CD4-positive, alpha-beta T cell treated with Interferon alpha-2 for 1 hour (primary cell): ENCODE results near the gene GRM2.

Experiments used
- DNase-seq, 2 donors: peaks; one replicate each; pipeline ENCODE4 v3.0.0-alpha.2; 2020 to 2022

Gene GRM2

DNA sequence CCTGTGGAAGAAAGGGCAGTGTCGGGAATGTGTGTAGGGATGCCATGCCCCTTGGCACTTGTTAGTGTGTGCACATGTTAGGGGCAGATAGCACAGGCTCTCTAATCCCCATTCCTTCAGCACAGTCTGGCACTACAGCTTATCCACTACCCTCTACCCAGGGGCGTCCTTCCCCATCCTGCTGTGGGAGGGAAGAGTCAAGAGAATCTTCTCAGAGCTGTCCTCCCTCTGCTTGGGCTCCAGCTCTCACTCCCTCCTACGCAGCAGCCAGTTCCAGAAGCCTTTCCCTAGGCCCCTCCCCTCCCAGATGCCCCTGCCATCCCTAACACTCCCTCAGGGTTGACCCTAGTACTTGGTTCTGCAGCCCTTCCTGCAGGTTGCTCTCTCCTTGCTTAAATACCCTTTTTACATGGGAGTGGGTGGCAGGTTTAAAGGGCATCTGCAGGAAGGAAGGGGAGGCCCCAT is 815 bp upstream of the GRM2 start:
- DNase-seq = no peak

- DNase-seq = no peak
Observed at GRCh38 chr3:51708216-51708845, 1.5 kb downstream of the GRM2 start.

GRCh38 chr3:51709004-51709420 is 2.1 kb downstream of the GRM2 start:
- no peak for DNase-seq

DNA sequence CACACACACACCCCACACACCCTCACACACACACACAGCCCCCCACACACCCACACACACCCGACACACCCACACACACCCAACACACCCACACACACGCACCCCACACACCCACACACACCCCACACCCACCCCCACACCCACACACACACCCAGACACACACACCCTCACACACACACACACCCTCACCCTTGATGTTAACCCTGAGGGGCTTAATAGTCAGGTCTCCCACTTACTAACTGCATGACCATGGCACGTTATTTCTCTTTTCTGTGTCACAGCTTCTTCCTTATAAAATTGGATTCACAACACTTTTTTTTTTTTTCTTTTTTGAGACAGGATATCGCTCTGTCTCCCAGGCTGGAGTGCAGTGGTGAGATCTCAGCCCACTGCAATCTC is 2.8 kb downstream of the GRM2 start:
- no peak for DNase-seq

DNA sequence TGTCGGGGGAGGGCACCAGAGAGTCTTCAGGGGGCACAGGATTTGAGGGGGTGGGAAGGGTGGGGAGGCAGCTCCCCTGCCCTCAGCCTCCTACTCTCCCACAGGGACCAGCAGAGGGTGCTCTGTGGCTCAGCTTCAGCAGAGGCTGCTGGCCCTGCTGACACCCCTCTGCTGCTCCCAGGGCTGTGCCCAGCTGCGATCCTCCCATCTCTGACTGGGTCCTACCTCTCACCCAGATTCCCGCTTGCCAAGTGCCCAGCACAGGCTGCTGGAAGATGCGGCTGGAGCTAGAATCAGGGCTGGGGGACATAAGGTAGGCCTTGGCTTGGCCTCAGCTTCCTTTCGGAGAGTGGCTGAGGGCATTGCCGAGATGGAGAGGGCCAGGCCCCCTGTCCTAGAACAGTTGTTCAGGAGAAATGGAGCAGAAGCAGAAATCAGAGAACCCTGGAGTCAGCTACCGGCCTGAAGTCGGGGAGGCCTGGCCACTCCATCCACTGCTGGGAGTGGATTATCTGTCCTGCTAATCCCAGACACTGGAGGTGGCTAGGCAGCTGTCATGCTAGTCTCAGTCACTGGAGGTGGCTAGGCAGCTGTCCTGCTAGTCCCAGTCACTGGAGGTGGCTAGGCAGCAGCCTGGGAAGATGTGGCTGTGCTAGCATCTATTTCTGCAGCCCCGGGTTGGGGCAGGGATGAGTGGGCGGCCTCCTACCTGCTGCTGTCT is 3.9 kb downstream of the GRM2 start:
- DNase-seq = no peak

DNA sequence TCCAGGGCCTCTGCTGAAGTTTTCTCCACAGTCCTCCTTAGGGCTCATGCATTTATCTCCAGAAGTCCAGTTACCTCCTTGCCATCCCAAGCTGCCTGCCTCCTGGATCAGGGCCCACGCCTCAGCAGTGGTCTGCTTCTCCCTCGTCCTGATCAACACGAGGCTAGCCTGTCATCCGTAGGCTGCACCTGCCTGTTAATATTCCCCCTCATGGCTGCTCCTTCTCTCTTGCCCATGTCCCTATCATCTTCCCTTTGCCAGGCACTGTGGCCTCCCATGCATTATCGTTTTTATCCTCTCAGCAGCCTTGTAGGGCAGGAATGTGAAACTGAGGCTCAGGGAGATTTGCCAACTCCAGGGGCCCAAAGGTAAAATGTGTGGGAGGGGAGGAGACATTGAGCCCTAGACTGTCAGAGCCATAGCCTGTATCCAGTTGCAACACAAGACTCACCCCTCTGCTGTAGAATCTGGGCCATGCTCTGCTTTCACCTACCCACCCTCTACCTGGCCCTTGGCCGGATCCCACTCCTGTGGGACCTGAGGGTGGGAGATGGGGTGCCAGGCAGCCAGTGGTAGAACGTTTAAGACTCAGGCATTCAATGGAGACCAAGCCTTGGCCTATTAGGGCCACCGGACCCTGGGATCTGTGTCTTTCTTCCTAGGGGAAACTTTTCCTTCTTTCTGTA is 4.6 kb downstream of the GRM2 start:
- DNase-seq = no peak

DNA sequence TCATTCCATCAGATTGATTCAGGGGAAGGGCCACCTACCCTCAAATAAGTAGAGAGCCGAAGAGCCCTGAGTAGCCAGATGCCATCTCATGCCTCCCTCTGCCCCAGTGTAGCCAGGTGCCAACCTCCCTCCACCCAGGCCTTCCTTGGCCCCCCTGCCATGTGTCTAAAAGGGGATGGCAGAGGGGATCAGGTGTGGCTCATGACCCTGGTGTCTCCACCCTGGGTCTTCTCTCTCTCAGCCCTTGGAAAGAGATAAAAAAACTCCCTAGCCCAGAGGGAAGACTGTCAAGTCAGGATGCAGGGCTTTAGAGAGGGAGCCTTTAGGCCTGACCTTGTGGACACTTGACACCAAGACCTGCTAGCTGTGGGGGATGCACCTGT is 5.2 kb downstream of the GRM2 start:
- no peak for DNase-seq

DNA sequence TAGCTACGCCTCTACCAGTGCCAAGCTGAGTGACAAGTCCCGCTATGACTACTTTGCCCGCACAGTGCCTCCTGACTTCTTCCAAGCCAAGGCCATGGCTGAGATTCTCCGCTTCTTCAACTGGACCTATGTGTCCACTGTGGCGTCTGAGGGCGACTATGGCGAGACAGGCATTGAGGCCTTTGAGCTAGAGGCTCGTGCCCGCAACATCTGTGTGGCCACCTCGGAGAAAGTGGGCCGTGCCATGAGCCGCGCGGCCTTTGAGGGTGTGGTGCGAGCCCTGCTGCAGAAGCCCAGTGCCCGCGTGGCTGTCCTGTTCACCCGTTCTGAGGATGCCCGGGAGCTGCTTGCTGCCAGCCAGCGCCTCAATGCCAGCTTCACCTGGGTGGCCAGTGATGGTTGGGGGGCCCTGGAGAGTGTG is 5.7 kb downstream of the GRM2 start:
- DNase-seq = no peak

- DNase-seq = no peak
Observed at GRCh38 chr3:51712963-51713362, 6.1 kb downstream of the GRM2 start.

DNA sequence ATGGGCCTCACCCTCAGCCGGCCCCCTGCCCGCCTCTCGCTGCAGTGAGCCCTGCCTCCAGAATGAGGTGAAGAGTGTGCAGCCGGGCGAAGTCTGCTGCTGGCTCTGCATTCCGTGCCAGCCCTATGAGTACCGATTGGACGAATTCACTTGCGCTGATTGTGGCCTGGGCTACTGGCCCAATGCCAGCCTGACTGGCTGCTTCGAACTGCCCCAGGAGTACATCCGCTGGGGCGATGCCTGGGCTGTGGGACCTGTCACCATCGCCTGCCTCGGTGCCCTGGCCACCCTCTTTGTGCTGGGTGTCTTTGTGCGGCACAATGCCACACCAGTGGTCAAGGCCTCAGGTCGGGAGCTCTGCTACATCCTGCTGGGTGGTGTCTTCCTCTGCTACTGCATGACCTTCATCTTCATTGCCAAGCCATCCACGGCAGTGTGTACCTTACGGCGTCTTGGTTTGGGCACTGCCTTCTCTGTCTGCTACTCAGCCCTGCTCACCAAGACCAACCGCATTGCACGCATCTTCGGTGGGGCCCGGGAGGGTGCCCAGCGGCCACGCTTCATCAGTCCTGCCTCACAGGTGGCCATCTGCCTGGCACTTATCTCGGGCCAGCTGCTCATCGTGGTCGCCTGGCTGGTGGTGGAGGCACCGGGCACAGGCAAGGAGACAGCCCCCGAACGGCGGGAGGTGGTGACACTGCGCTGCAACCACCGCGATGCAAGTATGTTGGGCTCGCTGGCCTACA is 8.5 kb downstream of the GRM2 start:
- DNase-seq = no peak

- no peak for DNase-seq
Observed at GRCh38 chr3:51715977-51716294, 9.1 kb downstream of the GRM2 start.

- DNase-seq = no peak
Observed at GRCh38 chr3:51716805-51717204, 9.9 kb downstream of the GRM2 start.

DNA sequence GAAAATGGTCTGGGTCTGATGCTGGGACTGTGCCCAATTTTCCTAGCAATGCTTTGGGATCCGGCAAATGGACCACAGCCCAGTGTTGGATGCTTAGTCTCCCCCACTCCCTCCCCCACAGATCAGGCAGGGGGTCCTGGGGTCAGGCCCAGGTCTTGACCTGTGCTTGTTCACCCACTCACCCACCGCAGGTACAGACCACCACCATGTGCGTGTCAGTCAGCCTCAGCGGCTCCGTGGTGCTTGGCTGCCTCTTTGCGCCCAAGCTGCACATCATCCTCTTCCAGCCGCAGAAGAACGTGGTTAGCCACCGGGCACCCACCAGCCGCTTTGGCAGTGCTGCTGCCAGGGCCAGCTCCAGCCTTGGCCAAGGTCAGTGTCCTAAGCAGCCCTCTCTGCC is 10.6 kb downstream of the GRM2 start:
- DNase-seq = no peak

DNA sequence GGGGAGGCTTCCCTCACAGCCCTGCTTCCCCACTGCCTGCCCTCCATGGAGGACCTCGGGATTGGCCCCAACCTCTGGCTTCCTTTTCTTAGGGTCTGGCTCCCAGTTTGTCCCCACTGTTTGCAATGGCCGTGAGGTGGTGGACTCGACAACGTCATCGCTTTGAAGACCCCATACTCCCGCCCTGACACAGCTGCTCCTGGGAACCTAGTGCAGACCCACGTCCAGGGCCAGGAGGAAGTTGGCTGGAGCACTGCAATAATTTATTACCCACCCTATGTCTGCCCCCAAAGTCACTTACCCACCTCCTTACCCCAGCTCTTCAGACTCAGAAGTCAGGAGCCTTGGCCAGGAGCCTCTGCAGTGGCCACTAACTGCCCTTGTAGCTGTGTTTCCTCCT is 11.1 kb downstream of the GRM2 start:
- DNase-seq = no peak

DNA sequence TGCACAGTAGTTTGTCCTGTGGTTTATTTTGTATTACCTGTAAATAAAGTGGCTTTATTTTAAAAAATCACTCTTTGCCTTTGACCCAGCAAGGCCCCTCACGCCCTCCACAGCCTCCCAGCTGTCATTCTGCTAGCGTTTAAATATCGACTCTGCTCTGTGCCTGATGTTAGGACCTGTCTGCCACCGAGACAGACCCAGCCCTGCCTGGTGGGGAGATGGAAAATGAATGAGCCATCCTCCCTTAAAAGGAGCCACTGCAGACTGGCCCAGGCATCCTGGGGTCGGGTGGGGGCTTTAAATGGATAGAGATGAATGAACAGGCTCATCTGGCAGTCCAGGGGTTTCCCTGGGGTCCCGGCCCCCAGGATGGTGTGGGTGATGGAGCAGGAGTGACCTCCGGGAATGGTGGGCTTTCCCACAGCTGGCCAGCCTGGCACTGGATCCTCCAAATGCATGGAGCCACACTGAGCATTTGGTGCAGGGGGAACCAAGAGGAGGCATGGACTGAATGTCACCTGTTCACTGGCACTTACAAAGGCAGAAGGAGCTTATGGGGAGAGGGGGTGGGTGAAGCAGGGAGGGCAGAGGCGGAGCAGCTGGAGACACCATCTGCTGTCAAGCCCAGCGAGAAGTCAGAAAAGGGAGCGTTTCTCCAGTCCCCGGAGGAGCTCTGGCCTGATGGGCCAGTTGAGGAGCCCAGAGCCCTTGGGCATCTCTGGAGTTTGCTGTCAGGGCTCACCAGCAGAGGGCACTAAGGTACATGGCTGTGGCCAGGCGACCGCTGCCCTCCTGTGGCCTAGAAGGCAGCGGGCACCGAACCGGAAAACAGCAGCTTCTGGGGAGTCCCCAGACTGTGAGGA is 11.9 kb downstream of the GRM2 start:
- DNase-seq = peak; percentile 51 to 58

GRCh38 chr3:51719410-51720025 is 12.7 kb downstream of the GRM2 start:
- no peak for DNase-seq

DNA sequence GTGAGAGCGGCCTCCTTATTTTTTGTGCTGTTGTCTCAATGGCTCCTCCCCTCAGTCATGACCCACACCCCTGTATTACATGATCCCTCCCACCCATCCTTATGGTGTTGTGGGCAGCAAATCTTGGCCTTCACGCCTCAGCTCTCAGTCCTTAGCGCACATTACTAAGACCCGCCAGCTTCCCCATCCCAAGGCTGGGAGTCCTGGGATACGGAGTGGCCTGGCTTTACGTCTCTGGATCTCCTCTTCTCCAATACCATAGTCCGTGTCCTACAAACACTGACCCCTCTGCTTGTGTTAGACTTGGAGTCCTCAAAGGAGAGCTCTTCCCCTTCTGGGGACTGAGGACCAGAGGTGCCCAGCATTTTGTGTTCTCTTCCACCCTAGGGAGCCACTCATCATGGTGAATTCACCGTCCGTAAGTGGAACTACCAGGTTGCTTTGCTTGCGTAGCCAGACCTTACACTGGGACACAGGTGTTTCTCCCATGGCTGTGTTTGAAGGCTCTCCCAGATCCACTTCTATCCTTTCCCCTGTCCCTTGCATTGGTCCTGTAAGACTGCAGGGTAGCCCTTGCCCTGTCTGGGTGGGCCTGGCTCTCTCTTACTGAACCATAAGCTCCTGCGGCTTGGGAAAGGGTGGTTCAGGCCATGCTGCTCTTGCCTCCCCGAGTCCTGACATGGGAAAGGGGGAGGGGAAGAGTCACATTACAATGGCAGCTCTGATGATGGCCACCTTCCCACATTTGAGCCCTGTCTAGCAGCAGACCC is 13.6 kb downstream of the GRM2 start:
- no peak for DNase-seq

DNA sequence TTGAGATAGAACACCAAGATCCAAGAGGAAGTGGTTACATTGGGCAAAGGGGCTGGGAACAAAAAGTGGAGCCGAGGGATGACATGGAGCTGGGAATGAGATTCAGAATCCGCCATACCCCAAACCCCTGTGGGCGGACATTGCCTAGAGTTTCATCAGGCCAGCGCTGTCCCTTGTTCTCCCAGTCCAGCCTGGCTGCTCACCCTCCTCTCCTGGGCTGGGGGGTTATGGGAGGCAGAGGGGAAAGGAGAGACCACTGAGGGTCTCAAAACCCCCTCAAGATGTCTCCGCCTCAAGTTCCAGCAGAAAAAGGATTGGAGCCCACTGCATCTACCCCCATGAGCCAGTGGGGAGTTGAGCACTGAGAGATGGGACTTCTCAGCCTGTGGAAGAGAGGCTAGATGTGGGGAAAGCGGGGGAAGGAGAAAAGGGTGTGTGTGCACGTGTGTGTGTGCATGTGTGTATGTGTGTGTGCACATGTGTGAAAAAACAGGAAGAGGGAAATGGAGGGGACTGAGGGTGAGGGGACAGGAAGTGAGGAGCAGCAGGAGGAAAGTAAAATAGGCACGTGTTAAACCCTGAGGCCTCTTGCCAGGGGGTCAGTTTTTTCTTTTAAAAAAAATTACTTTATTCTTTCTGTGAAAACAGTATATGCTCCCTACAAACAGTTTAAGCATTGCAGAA is 14.3 kb downstream of the GRM2 start:
- no peak for DNase-seq

- no peak for DNase-seq
Observed at GRCh38 chr3:51722362-51722761, 15.5 kb downstream of the GRM2 start.

DNA sequence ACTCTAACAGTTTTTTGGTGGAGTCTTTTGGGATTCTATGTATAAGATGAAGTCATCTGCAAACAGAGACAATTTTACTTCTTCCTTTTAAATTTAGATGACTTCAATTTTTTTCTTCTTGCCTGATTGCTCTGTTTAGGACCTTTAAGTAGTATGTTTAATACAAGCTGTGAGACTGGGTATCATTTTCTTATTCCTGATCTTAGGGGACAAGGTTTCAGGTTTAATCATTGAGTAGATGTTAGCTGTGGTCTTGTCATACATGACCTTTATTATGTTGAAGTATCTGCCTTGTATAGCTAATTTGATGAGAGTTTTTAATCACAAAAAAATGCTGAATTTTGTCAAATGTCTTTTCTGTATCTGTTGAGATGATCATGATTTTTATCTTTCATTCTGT is 20.6 kb downstream of the GRM2 start:
- no peak for DNase-seq
